ENCODE results near the gene FOSB. TPM values are rescaled to one million over a fixed set of nuclear protein-coding genes. Genes with fewer than 3 reads are reported as not detected.

The FOSB gene
- total RNA-seq, 1 experiment from 2014 or later: 6.4 TPM

DNA sequence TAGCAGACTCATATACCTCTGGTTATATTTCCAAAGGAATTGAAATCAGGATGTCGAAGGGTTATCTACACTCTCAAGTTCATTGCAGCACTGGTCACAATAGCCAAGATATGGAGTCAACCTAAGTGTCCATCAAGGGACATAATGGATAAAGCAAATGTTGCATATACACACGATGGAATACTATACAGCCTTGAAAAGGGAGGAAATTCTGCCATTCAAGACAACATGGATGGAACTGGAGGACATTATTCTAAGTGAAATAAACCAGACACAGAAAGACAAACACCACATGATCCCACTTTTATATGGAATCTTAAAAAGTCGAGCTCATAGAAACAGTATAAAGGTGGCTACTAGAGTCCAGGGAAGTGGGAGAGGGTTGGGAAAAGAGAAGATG is 30.5 kb upstream of the FOSB start:
- Histone ChIP-seq H3K27me3 (replicated peaks; ENCODE audit: control insufficient read depth, insufficient read depth, low read length) (no peaks in the 10 kb centered on the region), H3K9me3 (no peaks in the 10 kb centered on the region), H3K4me1 (peaks cover 11% of the 10 kb centered on the region), H3K36me3 (ENCODE audit: control insufficient read depth, insufficient read depth, low read length) (no peaks in the 10 kb centered on the region), H3K4me3 (ENCODE audit: low read depth, low read length) (no peak overlapping the region)
- ChIA-PET POLR2A (no interaction called here), CTCF (interaction anchor here (1.0 kb wide), 1 partner anchor 41 kb away, joined by 5 read pairs; no protein-coding TSS in a partner anchor)
- TF ChIP-seq, protein P1, sequence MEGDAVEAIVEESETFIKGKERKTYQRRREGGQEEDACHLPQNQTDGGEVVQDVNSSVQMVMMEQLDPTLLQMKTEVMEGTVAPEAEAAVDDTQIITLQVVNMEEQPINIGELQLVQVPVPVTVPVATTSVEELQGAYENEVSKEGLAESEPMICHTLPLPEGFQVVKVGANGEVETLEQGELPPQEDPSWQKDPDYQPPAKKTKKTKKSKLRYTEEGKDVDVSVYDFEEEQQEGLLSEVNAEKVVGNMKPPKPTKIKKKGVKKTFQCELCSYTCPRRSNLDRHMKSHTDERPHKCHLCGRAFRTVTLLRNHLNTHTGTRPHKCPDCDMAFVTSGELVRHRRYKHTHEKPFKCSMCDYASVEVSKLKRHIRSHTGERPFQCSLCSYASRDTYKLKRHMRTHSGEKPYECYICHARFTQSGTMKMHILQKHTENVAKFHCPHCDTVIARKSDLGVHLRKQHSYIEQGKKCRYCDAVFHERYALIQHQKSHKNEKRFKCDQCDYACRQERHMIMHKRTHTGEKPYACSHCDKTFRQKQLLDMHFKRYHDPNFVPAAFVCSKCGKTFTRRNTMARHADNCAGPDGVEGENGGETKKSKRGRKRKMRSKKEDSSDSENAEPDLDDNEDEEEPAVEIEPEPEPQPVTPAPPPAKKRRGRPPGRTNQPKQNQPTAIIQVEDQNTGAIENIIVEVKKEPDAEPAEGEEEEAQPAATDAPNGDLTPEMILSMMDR (IDR thresholded peaks at IDR 0.05; ENCODE audit: insufficient read depth in 1 of 2, low read depth in 1 of 2, low read length in 1 of 2, severe bottlenecking in 1 of 2, unreplicated experiment in 1 of 2): no peak
- intact Hi-C loops (cut with micrococcal nuclease; ENCODE audit: unreplicated experiment): no loop called here
- Mint-ChIP-seq H3K4me1 (ENCODE audit: low read depth, unreplicated experiment) (peaks cover 8% of the 10 kb centered on the region), H3K36me3 (ENCODE audit: insufficient read depth, unreplicated experiment) (peaks cover 5% of the 10 kb centered on the region), H3K27ac (ENCODE audit: unreplicated experiment) (no peak overlapping the region), H3K27me3 (ENCODE audit: insufficient read depth, unreplicated experiment) (no peaks in the 10 kb centered on the region), H3K4me3 (ENCODE audit: unreplicated experiment) (no peak overlapping the region), H3K9me3 (ENCODE audit: unreplicated experiment) (no peaks in the 10 kb centered on the region)
- DNase-seq: no peak
- no TSS peak for BruUV-seq (replicated peaks)

DNA sequence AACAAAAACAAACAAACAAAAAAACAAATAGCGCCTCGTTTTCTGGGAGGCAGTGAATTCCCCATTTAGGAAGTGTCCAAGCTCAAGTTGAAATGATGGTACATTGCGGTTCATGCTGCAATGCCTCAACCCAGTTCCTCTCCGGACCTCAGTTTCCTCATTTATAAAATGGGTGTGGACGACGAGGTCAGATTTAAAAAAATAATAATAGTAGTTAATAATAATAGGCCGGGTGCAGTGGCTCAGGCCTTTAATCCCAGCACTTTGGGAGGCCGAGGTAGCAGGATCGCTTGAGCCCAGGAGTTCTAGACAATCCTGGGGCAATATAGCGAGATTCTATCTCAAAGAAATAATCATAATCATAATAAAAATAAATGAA is 28.6 kb upstream of the FOSB start:
- no peaks in the 10 kb centered on the region for H3K27me3 ChIP-seq (replicated peaks; ENCODE audit: control insufficient read depth, insufficient read depth, low read length)
- TF ChIP-seq, protein P1 (IDR thresholded peaks at IDR 0.05; ENCODE audit: insufficient read depth in 1 of 2, low read depth in 1 of 2, low read length in 1 of 2, severe bottlenecking in 1 of 2, unreplicated experiment in 1 of 2): no peak
- no peak for DNase-seq
- peaks cover 16% of the 10 kb centered on the region for H3K4me1 Mint-ChIP-seq (ENCODE audit: low read depth, unreplicated experiment)
- ChIA-PET CTCF (interaction anchor here (0.5 to 3.0 kb wide), 28 partner anchors 9 to 533 kb away, joined by 3 to 261 read pairs (median 5); partner anchors contain the start of genes BLOC1S3, ERCC1, FOSB and PPP1R13L), POLR2A (interaction anchor here (0.6 to 1.3 kb wide), 5 partner anchors 28 to 46 kb away, joined by 3 to 15 read pairs (median 12); partner anchors contain the start of gene FOSB)
- no peak overlapping the region for H3K27ac Mint-ChIP-seq (ENCODE audit: unreplicated experiment)
- H3K4me3 Mint-ChIP-seq (ENCODE audit: unreplicated experiment): peak overlapping the region; percentile 84
- H3K9me3 ChIP-seq: no peaks in the 10 kb centered on the region
- intact Hi-C loops (cut with micrococcal nuclease; ENCODE audit: unreplicated experiment): loop anchor here (1.0 kb wide), 2 partner anchors 30 to 39 kb away; no protein-coding TSS in a partner anchor
- H3K36me3 Mint-ChIP-seq (ENCODE audit: insufficient read depth, unreplicated experiment): peaks cover 21% of the 10 kb centered on the region
- H3K4me1 ChIP-seq: peaks cover 15% of the 10 kb centered on the region
- no peaks in the 10 kb centered on the region for H3K36me3 ChIP-seq (ENCODE audit: control insufficient read depth, insufficient read depth, low read length)
- H3K4me3 ChIP-seq (ENCODE audit: low read depth, low read length): peak overlapping the region; percentile 61
- H3K27me3 Mint-ChIP-seq (ENCODE audit: insufficient read depth, unreplicated experiment): no peaks in the 10 kb centered on the region
- H3K9me3 Mint-ChIP-seq (ENCODE audit: unreplicated experiment): no peaks in the 10 kb centered on the region
- BruUV-seq (replicated peaks): no TSS peak

DNA sequence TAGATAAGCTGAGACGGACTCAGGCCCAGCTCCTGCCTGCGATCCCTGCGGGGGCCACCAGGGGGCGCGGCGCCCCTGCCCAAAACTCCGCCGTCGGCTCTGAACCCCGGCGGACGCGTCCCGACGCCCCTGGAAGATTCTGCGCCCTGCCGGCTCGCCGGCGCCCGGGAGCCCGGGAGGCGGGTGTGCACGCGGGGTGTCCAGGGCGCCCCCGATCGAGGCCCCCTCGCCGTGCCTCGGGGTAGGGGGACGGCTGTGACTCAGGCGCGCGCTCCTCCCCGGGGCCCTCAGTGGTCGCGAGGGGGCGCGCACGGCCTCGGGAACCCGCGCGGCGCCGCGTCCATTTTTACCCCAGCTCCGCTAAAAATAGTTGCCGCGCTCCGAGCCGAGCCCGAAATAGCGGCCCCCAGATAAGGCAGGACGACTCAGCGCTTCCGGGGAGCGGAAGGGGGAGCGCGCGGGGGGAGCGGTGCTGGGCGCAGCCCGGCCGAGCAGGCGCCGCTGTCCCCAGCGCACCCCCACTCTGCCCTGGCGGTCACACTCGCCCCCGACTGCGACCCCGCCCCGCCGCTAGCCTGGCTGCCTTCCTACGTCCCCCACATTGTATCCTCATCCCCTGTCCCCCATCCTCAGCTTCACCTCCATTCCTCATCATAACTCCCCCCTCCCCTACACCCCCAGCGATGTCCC is 28.1 kb upstream of the FOSB start:
- no peaks in the 10 kb centered on the region for H3K9me3 Mint-ChIP-seq (ENCODE audit: unreplicated experiment)
- Histone ChIP-seq H3K4me3 (ENCODE audit: low read depth, low read length) (peak overlapping the region; percentile 61), H3K9me3 (no peaks in the 10 kb centered on the region), H3K27me3 (replicated peaks; ENCODE audit: control insufficient read depth, insufficient read depth, low read length) (no peaks in the 10 kb centered on the region), H3K36me3 (ENCODE audit: control insufficient read depth, insufficient read depth, low read length) (no peaks in the 10 kb centered on the region), H3K4me1 (peaks cover 20% of the 10 kb centered on the region)
- BruUV-seq (replicated peaks): no TSS peak
- H3K27me3 Mint-ChIP-seq (ENCODE audit: insufficient read depth, unreplicated experiment): no peaks in the 10 kb centered on the region
- intact Hi-C loops (cut with micrococcal nuclease; ENCODE audit: unreplicated experiment): loop anchor here (1.0 to 2.0 kb wide), 3 partner anchors 15 to 39 kb away; no protein-coding TSS in a partner anchor
- peak; percentile 69 to 89 for DNase-seq
- CTCF ChIA-PET: interaction anchor here (0.5 to 3.0 kb wide), 29 partner anchors 9 to 534 kb away, joined by 3 to 261 read pairs (median 5); partner anchors contain the start of genes BLOC1S3, ERCC1, FOSB and PPP1R13L
- peaks cover 21% of the 10 kb centered on the region for H3K36me3 Mint-ChIP-seq (ENCODE audit: insufficient read depth, unreplicated experiment)
- POLR2A ChIA-PET: interaction anchor here (0.6 to 1.3 kb wide), 5 partner anchors 28 to 46 kb away, joined by 3 to 15 read pairs (median 12); partner anchors contain the start of gene FOSB
- peak overlapping the region; percentile 88 for H3K27ac Mint-ChIP-seq (ENCODE audit: unreplicated experiment)
- H3K4me3 Mint-ChIP-seq (ENCODE audit: unreplicated experiment): peak overlapping the region; percentile 84
- peaks cover 21% of the 10 kb centered on the region for H3K4me1 Mint-ChIP-seq (ENCODE audit: low read depth, unreplicated experiment)
- TF ChIP-seq, protein P1 (IDR thresholded peaks at IDR 0.05; ENCODE audit: insufficient read depth in 1 of 2, low read depth in 1 of 2, low read length in 1 of 2, severe bottlenecking in 1 of 2, unreplicated experiment in 1 of 2): peak; percentile 95 to 99
